GM23338 (cell line): ENCODE data around the gene ZXDC. TPM values are rescaled to one million over a fixed set of nuclear protein-coding genes. Genes with fewer than 3 reads are reported as not detected.

Experiments
- ATAC-seq: fragments of 200-7000 bp; cut with Tn5 transposase; 3 replicates; pipeline ENCODE4 v1.9.1; 2020
- DNase-seq: peaks from one replicate; pipeline ENCODE4 v3.0.0-alpha.2; 2015; ENCODE audit warnings: low spot score
- H2AFZ ChIP-seq: fragments of 200-600 bp; sonication (generic); 2 replicates; pipeline ENCODE4 v1.8.0; 2016; ENCODE audit warnings: antibody characterized with exemption, mild to moderate bottlenecking, moderate library complexity
- H3F3A ChIP-seq: fragments of 200-600 bp; sonication (generic); replicated peaks from 2 replicates; pipeline ENCODE4 v1.8.0; 2017; ENCODE audit warnings: antibody characterized with exemption, mixed run types, low read depth
- H3K27ac ChIP-seq: fragments of 200-600 bp; sonication (generic); 2 replicates; pipeline ENCODE4 v1.6.1; 2016; ENCODE audit warnings: low read depth
- H3K27me3 ChIP-seq: fragments of 200-600 bp; sonication (generic); 2 replicates; pipeline ENCODE4 v1.8.0; 2016; ENCODE audit warnings: mild to moderate bottlenecking, mixed run types, moderate library complexity; ENCODE audit not compliant: insufficient read depth
- H3K36me3 ChIP-seq: fragments of 200-600 bp; sonication (generic); 2 replicates; pipeline ENCODE4 v1.8.0; 2016; ENCODE audit warnings: mild to moderate bottlenecking; ENCODE audit not compliant: insufficient read depth
- H3K4me1 ChIP-seq: fragments of 200-600 bp; sonication (generic); 2 replicates; pipeline ENCODE4 v1.8.0; 2016; ENCODE audit warnings: mild to moderate bottlenecking, moderate library complexity; ENCODE audit not compliant: insufficient read depth
- H3K4me2 ChIP-seq: fragments of 200-600 bp; sonication (generic); 2 replicates; pipeline ENCODE4 v1.7.1; 2017; ENCODE audit warnings: mixed run types
- H3K4me3 ChIP-seq: fragments of 200-600 bp; sonication (generic); 2 replicates; pipeline ENCODE4 v1.6.1; 2016; ENCODE audit warnings: mixed run types
- H3K79me2 ChIP-seq: fragments of 200-600 bp; sonication (generic); replicated peaks from 2 replicates; pipeline ENCODE4 v1.8.0; 2017; ENCODE audit warnings: mild to moderate bottlenecking; ENCODE audit not compliant: insufficient read depth
- H3K9me2 ChIP-seq: fragments of 200-600 bp; sonication (generic); 2 replicates; pipeline ENCODE4 v1.8.0; 2017; ENCODE audit not compliant: insufficient read depth
- H4K20me1 ChIP-seq: fragments of 200-600 bp; sonication (generic); replicated peaks from 2 replicates; pipeline ENCODE4 v1.8.0; 2017; ENCODE audit warnings: mild to moderate bottlenecking; ENCODE audit not compliant: insufficient read depth
- H3K27ac Mint-ChIP-seq: 2 replicates; pipeline ENCODE4 v1.8.0; 2020; ENCODE audit warnings: inconsistent platforms, mild to moderate bottlenecking, moderate library complexity, mixed read lengths
- H3K27me3 Mint-ChIP-seq: 3 replicates; pipeline ENCODE4 v1.8.0; 2022; ENCODE audit warnings: low read depth, mild to moderate bottlenecking, moderate library complexity, mixed read lengths, inconsistent platforms; ENCODE audit not compliant: insufficient read depth, poor library complexity
- H3K36me3 Mint-ChIP-seq: 3 replicates; pipeline ENCODE4 v1.8.0; 2021; ENCODE audit warnings: low read depth, mild to moderate bottlenecking, inconsistent platforms, moderate library complexity, mixed read lengths
- H3K4me1 Mint-ChIP-seq: 3 replicates; pipeline ENCODE4 v1.8.0; 2020; ENCODE audit warnings: mild to moderate bottlenecking, inconsistent platforms, mixed read lengths
- H3K4me3 Mint-ChIP-seq: 3 replicates; pipeline ENCODE4 v1.8.0; 2021; ENCODE audit warnings: moderate library complexity, mild to moderate bottlenecking, inconsistent platforms, mixed read lengths
- H3K9me3 Mint-ChIP-seq: 3 replicates; pipeline ENCODE4 v1.8.0; 2020; ENCODE audit warnings: moderate library complexity, mild to moderate bottlenecking, inconsistent platforms, mixed read lengths
- CREB1 ChIP-seq: fragments of 250-450 bp; sonication (Bioruptor Pico); IDR thresholded peaks from 2 replicates; pipeline ENCODE4 v1.5.0; 2020; ENCODE audit warnings: low read depth, mild to moderate bottlenecking, moderate library complexity
- EZH2 ChIP-seq: fragments of 200-600 bp; sonication (generic); IDR thresholded peaks from one replicate; pipeline ENCODE4 v1.8.0; 2017; ENCODE audit warnings: antibody characterized with exemption, mild to moderate bottlenecking, low read depth; ENCODE audit not compliant: unreplicated experiment
- EZH2phosphoT487 ChIP-seq: fragments of 200-600 bp; sonication (generic); IDR thresholded peaks from one replicate; pipeline ENCODE4 v1.8.1; 2018; ENCODE audit warnings: antibody characterized with exemption; ENCODE audit not compliant: unreplicated experiment
- JUNB ChIP-seq: IDR thresholded peaks from one replicate; pipeline ENCODE4 v1.6.1; 2016; ENCODE audit warnings: antibody characterized with exemption; ENCODE audit not compliant: unreplicated experiment
- NANOG ChIP-seq: IDR thresholded peaks from 2 replicates; pipeline ENCODE4 v1.6.1; 2016; ENCODE audit warnings: antibody characterized with exemption, borderline replicate concordance
- POLR2AphosphoS5 ChIP-seq: IDR thresholded peaks from 2 replicates; pipeline ENCODE4 v1.6.1; 2016; ENCODE audit warnings: antibody characterized with exemption, low read depth
- STAT1 ChIP-seq: IDR thresholded peaks from one replicate; pipeline ENCODE4 v1.6.1; 2016; ENCODE audit warnings: antibody characterized with exemption; ENCODE audit not compliant: unreplicated experiment
- ZNF114 ChIP-seq: fragments of 250-450 bp; sonication (Bioruptor Pico); IDR thresholded peaks from 2 replicates; pipeline ENCODE4 v1.5.0; 2020; ENCODE audit warnings: mild to moderate bottlenecking, moderate library complexity
- polyA plus RNA-seq: library from polyadenylated mRNA; unstranded; fragments of >200 nt; fragmentation: Nextera tagmentation; extraction: Ambion mirVana; gene quantifications from 2 replicates; pipeline ENCODE4 v1.2.1, GENCODE V29; 2016
- total RNA-seq: library from RNA; depleted of rRNA; stranded (reverse); fragments of >200 nt; shearing (Covaris generic); gene quantifications from 2 replicates; pipeline ENCODE4 v1.2.3, GENCODE V29; 2014
- TF ChIP-seq, protein P1 (sequence below): IDR thresholded peaks from one replicate; pipeline ENCODE4 v1.6.1; 2018; ENCODE audit warnings: antibody characterized with exemption; ENCODE audit not compliant: unreplicated experiment
- TF ChIP-seq, protein P2 (sequence below): fragments of 250-450 bp; sonication (Bioruptor Pico); IDR thresholded peaks from 2 replicates; pipeline ENCODE4 v1.5.0; 2020; ENCODE audit warnings: mild to moderate bottlenecking, moderate library complexity

Gene ZXDC
- total and polyA plus RNA-seq, 2 experiments from 2014 or later = 5.7 to 45.1 TPM

DNA sequence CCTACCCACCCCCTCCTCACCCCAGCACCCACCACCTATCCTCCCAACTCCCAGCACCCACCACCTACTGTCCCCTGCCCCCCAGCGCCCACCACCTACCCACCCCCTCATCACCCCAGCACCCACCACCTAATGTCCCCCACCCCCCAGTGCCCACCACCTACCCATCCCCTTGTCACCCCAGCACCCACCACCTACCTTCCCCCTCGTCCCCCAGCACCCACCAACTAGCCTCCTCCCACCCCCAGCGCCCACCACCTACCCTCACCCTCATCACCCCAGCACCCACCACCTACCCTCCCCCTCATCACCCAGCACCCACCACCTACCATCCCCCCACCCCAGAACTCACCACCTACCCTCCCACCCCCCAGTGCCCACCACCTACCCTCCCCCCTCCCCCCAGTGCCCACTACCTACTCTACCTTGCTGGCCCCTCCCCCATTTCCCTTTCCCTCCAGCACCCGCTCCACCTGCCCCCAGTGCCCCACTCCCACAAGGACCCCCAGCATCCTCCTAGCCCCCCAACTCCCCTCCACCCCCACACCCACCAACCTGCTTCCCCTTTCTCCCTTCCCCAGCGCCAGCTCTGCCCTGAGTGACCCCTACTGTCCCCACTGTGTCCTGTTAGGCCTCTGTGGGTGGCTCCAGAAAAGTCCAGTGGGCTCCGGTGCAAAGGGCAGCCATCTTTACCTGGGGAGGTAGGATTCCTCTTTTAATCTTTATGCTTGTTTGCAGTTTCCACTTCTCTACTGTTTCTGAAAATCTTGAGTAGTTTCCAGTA lies 40.7 kb upstream of the ZXDC start:
- no peaks in the 10 kb centered on the region for H3K36me3 ChIP-seq
- Mint-ChIP-seq H3K27me3 (peaks cover 6% of the 10 kb centered on the region), H3K36me3 (no peaks in the 10 kb centered on the region), H3K9me3 (no peaks in the 10 kb centered on the region), H3K27ac (no peak overlapping the region), H3K4me1 (no peaks in the 10 kb centered on the region; the same call in 2 of the 3 replicates), H3K4me3 (no peak overlapping the region)
- no peaks in the 10 kb centered on the region for H3K4me1 ChIP-seq
- H3K4me3 ChIP-seq = no peak overlapping the region
- no peak overlapping the region for H3K27ac ChIP-seq
- no peak for TF ChIP-seq EZH2phosphoT487
- no peak for TF ChIP-seq STAT1
- TF ChIP-seq POLR2AphosphoS5 = no peak
- TF ChIP-seq NANOG = no peak
- no peak for TF ChIP-seq CREB1 (CRISPR knock-in tag)
- TF ChIP-seq, protein P1, sequence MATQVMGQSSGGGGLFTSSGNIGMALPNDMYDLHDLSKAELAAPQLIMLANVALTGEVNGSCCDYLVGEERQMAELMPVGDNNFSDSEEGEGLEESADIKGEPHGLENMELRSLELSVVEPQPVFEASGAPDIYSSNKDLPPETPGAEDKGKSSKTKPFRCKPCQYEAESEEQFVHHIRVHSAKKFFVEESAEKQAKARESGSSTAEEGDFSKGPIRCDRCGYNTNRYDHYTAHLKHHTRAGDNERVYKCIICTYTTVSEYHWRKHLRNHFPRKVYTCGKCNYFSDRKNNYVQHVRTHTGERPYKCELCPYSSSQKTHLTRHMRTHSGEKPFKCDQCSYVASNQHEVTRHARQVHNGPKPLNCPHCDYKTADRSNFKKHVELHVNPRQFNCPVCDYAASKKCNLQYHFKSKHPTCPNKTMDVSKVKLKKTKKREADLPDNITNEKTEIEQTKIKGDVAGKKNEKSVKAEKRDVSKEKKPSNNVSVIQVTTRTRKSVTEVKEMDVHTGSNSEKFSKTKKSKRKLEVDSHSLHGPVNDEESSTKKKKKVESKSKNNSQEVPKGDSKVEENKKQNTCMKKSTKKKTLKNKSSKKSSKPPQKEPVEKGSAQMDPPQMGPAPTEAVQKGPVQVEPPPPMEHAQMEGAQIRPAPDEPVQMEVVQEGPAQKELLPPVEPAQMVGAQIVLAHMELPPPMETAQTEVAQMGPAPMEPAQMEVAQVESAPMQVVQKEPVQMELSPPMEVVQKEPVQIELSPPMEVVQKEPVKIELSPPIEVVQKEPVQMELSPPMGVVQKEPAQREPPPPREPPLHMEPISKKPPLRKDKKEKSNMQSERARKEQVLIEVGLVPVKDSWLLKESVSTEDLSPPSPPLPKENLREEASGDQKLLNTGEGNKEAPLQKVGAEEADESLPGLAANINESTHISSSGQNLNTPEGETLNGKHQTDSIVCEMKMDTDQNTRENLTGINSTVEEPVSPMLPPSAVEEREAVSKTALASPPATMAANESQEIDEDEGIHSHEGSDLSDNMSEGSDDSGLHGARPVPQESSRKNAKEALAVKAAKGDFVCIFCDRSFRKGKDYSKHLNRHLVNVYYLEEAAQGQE = no peak
- H3K9me2 ChIP-seq = no peaks in the 10 kb centered on the region
- no peak for ATAC-seq
- no peaks in the 10 kb centered on the region for H3K27me3 ChIP-seq
- H3K79me2 ChIP-seq = no peaks in the 10 kb centered on the region
- no peaks in the 10 kb centered on the region for H4K20me1 ChIP-seq
- H2AFZ ChIP-seq = no peak overlapping the region
- H3F3A ChIP-seq = no peaks in the 10 kb centered on the region
- no peak overlapping the region for H3K4me2 ChIP-seq
- no peak for DNase-seq

DNA sequence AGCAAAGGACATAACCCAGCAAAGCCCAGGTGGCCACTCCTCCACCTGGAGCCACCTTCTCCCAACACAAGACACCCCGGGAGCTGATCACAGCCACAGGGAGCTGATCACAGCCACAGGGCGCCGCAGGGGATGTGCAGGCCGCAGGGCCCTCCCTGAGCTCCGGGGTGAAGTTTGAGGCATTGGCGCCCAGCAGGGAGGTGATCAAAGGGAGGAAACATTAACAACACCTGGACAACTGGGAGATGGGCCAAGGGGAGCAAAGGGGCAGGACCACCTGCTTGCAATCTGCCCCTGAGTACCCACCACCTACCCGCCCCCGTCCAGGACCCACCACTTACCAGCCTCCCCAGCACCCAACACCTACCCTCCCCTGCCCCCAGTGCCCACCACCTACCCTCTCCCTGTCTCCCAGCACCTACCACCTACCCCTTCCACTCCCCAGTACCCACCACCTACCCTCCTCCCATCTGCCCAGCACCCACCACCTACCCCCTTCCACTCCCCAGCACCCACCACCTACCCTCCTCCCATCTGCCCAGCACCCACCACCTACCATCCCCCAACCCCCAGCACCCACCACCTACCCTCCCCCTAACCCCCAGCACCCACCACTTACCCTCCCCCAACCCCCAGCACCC lies 39.5 kb upstream of the ZXDC start:
- no peaks in the 10 kb centered on the region for H3F3A ChIP-seq
- peaks cover 6% of the 10 kb centered on the region for H3K27me3 Mint-ChIP-seq
- DNase-seq (no peak), ATAC-seq (no peak)
- no peaks in the 10 kb centered on the region for H3K36me3 ChIP-seq
- no peak overlapping the region for H3K4me3 ChIP-seq
- no peak overlapping the region for H3K4me3 Mint-ChIP-seq
- H3K4me2 ChIP-seq = no peak overlapping the region
- H4K20me1 ChIP-seq = no peaks in the 10 kb centered on the region
- H3K79me2 ChIP-seq = no peaks in the 10 kb centered on the region
- H3K27me3 ChIP-seq = no peaks in the 10 kb centered on the region
- H3K36me3 Mint-ChIP-seq = no peaks in the 10 kb centered on the region
- no peaks in the 10 kb centered on the region for H3K9me2 ChIP-seq
- no peak overlapping the region for H2AFZ ChIP-seq
- no peaks in the 10 kb centered on the region for H3K4me1 ChIP-seq
- no peak overlapping the region for H3K27ac Mint-ChIP-seq
- peaks cover 2% of the 10 kb centered on the region; the same call in 1 of the 3 replicates for H3K4me1 Mint-ChIP-seq
- H3K27ac ChIP-seq = no peak overlapping the region
- no peaks in the 10 kb centered on the region for H3K9me3 Mint-ChIP-seq
- TF ChIP-seq ZNF114 (CRISPR knock-in tag) = no peak
- no peak for TF ChIP-seq EZH2
- TF ChIP-seq STAT1 = no peak
- no peak for TF ChIP-seq JUNB
- no peak for TF ChIP-seq EZH2phosphoT487
- no peak for TF ChIP-seq NANOG
- TF ChIP-seq, protein P2, sequence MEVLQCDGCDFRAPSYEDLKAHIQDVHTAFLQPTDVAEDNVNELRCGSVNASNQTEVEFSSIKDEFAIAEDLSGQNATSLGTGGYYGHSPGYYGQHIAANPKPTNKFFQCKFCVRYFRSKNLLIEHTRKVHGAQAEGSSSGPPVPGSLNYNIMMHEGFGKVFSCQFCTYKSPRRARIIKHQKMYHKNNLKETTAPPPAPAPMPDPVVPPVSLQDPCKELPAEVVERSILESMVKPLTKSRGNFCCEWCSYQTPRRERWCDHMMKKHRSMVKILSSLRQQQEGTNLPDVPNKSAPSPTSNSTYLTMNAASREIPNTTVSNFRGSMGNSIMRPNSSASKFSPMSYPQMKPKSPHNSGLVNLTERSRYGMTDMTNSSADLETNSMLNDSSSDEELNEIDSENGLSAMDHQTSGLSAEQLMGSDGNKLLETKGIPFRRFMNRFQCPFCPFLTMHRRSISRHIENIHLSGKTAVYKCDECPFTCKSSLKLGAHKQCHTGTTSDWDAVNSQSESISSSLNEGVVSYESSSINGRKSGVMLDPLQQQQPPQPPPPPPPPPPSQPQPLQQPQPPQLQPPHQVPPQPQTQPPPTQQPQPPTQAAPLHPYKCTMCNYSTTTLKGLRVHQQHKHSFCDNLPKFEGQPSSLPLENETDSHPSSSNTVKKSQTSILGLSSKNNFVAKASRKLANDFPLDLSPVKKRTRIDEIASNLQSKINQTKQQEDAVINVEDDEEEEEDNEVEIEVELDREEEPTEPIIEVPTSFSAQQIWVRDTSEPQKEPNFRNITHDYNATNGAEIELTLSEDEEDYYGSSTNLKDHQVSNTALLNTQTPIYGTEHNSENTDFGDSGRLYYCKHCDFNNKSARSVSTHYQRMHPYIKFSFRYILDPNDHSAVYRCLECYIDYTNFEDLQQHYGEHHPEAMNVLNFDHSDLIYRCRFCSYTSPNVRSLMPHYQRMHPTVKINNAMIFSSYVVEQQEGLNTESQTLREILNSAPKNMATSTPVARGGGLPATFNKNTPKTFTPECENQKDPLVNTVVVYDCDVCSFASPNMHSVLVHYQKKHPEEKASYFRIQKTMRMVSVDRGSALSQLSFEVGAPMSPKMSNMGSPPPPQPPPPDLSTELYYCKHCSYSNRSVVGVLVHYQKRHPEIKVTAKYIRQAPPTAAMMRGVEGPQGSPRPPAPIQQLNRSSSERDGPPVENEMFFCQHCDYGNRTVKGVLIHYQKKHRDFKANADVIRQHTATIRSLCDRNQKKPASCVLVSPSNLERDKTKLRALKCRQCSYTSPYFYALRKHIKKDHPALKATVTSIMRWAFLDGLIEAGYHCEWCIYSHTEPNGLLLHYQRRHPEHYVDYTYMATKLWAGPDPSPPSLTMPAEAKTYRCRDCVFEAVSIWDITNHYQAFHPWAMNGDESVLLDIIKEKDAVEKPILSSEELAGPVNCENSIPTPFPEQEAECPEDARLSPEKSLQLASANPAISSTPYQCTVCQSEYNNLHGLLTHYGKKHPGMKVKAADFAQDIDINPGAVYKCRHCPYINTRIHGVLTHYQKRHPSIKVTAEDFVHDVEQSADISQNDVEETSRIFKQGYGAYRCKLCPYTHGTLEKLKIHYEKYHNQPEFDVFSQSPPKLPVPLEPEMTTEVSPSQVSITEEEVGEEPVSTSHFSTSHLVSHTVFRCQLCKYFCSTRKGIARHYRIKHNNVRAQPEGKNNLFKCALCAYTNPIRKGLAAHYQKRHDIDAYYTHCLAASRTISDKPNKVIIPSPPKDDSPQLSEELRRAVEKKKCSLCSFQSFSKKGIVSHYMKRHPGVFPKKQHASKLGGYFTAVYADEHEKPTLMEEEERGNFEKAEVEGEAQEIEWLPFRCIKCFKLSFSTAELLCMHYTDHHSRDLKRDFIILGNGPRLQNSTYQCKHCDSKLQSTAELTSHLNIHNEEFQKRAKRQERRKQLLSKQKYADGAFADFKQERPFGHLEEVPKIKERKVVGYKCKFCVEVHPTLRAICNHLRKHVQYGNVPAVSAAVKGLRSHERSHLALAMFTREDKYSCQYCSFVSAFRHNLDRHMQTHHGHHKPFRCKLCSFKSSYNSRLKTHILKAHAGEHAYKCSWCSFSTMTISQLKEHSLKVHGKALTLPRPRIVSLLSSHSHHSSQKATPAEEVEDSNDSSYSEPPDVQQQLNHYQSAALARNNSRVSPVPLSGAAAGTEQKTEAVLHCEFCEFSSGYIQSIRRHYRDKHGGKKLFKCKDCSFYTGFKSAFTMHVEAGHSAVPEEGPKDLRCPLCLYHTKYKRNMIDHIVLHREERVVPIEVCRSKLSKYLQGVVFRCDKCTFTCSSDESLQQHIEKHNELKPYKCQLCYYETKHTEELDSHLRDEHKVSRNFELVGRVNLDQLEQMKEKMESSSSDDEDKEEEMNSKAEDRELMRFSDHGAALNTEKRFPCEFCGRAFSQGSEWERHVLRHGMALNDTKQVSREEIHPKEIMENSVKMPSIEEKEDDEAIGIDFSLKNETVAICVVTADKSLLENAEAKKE (CRISPR knock-in tag) = no peak
- TF ChIP-seq POLR2AphosphoS5 = no peak
